GM12878 (cell line): ENCODE measurements around the gene IGSF22. TPM values are rescaled to one million over a fixed set of nuclear protein-coding genes. Genes with fewer than 3 reads are reported as not detected.

Experiments
- CREM ChIP-seq: IDR thresholded peaks from 2 replicates; pipeline ENCODE4 v1.6.1; 2014; ENCODE audit warnings: antibody characterized with exemption, low read depth
- IKZF1 ChIP-seq: fragments of 450-650 bp; conservative IDR thresholded peaks from 2 replicates; pipeline ENCODE4 v1.6.1; 2017; ENCODE audit warnings: antibody characterized with exemption, mild to moderate bottlenecking
- JUND ChIP-seq: IDR thresholded peaks from 2 replicates; pipeline ENCODE4 v1.6.1; 2012; ENCODE audit warnings: low read depth, mild to moderate bottlenecking, low read length, improper control_type of control experiment, moderate library complexity
- KDM1A ChIP-seq: fragments of 200-600 bp; sonication (generic); IDR thresholded peaks from 2 replicates; pipeline ENCODE4 v1.6.1; 2016; ENCODE audit warnings: borderline replicate concordance
- NFYA ChIP-seq: IDR thresholded peaks from 2 replicates; pipeline ENCODE4 v1.6.1; 2011; ENCODE audit warnings: low read depth, mild to moderate bottlenecking, low read length, improper control_type of control experiment, borderline replicate concordance
- NR2F1 ChIP-seq: fragments of 450-650 bp; conservative IDR thresholded peaks from 2 replicates; pipeline ENCODE4 v1.6.1; 2017; ENCODE audit warnings: mild to moderate bottlenecking
- POU2F2 ChIP-seq: IDR thresholded peaks from 3 replicates; pipeline ENCODE4 v1.6.1; 2011; ENCODE audit warnings: low read depth, mild to moderate bottlenecking, low read length, borderline replicate concordance
- RELB ChIP-seq: fragments of 450-650 bp; IDR thresholded peaks from 2 replicates; pipeline ENCODE4 v1.6.1; 2017; ENCODE audit warnings: low read depth, mild to moderate bottlenecking, moderate library complexity
- SUZ12 ChIP-seq: fragments of 200-600 bp; sonication (generic); IDR thresholded peaks from one replicate; pipeline ENCODE4 v1.6.1; 2018; ENCODE audit warnings: antibody characterized with exemption, mild to moderate bottlenecking; ENCODE audit not compliant: unreplicated experiment
- TCF12 ChIP-seq: IDR thresholded peaks from 2 replicates; pipeline ENCODE4 v1.6.1; 2011; ENCODE audit warnings: low read depth, mild to moderate bottlenecking, low read length
- YY1 ChIP-seq: IDR thresholded peaks from 2 replicates; pipeline ENCODE4 v1.6.1; 2011; ENCODE audit warnings: low read depth, mild to moderate bottlenecking, low read length
- polyA plus RNA-seq, 11 experiments: library from polyadenylated mRNA; depleted of rRNA in 4 of 11; unstranded in 6 of 11; stranded (reverse) in 5 of 11; fragments of >200 nt; fragmentation: Nextera tagmentation in 4 of 11; fragmentation: Illumina TruSeq in 1 of 11; extraction: Ambion mirVana in 4 of 11; extraction: Trizol in 1 of 11; gene quantifications; 1 replicate in 1 of 11; 2 replicates in 10 of 11; pipeline versions ENCODE4 v1.2.1 to v1.2.3, GENCODE V29; 2011 to 2016; ENCODE audit warnings: inconsistent platforms in 2 of 11, missing spikeins in 2 of 11, low read depth in 1 of 11
- total RNA-seq, 4 experiments: library from RNA; depleted of rRNA in 3 of 4; stranded (reverse); fragments of >200 nt in 3 of 4; fragmentation: Illumina TruSeq in 1 of 4; extraction: Trizol in 1 of 4; gene quantifications; 2 replicates each; pipeline versions ENCODE4 v1.2.1 to v1.2.3, GENCODE V29; 2013 to 2021
- TF ChIP-seq, protein P1 (sequence below): fragments of 450-650 bp; IDR thresholded peaks from 2 replicates; pipeline ENCODE4 v1.6.1; 2017; ENCODE audit warnings: antibody characterized with exemption, mild to moderate bottlenecking, moderate library complexity

The IGSF22 gene
- total and polyA plus RNA-seq, 10 of the 15 experiments (the other 5 are each of a cell fraction or from before 2014, with no cell fraction given), result 0.02 to 0.18 TPM; not detected in 8

- no peak for TF ChIP-seq RELB
- peak; percentile 31; the same call in 1 of the 2 replicates for TF ChIP-seq IKZF1
- TF ChIP-seq TCF12, result no peak
- 0 out of 2 replicates have a peak, but pooled peaks have one; percentile 14 for TF ChIP-seq YY1
- no peak for TF ChIP-seq SUZ12
- TF ChIP-seq NFYA, result no peak
- no peak for TF ChIP-seq KDM1A
- TF ChIP-seq, protein P1, sequence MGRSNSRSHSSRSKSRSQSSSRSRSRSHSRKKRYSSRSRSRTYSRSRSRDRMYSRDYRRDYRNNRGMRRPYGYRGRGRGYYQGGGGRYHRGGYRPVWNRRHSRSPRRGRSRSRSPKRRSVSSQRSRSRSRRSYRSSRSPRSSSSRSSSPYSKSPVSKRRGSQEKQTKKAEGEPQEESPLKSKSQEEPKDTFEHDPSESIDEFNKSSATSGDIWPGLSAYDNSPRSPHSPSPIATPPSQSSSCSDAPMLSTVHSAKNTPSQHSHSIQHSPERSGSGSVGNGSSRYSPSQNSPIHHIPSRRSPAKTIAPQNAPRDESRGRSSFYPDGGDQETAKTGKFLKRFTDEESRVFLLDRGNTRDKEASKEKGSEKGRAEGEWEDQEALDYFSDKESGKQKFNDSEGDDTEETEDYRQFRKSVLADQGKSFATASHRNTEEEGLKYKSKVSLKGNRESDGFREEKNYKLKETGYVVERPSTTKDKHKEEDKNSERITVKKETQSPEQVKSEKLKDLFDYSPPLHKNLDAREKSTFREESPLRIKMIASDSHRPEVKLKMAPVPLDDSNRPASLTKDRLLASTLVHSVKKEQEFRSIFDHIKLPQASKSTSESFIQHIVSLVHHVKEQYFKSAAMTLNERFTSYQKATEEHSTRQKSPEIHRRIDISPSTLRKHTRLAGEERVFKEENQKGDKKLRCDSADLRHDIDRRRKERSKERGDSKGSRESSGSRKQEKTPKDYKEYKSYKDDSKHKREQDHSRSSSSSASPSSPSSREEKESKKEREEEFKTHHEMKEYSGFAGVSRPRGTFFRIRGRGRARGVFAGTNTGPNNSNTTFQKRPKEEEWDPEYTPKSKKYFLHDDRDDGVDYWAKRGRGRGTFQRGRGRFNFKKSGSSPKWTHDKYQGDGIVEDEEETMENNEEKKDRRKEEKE, result no peak
- TF ChIP-seq CREM, result peak; percentile 54; the same call in 1 of the 2 replicates
- TF ChIP-seq NR2F1, result peak; percentile 54
- no peak for TF ChIP-seq JUND
- TF ChIP-seq POU2F2, result no peak
Measured at GRCh38 chr11:18698341-18699268, 27.4 kb downstream of the IGSF22 start, which contains the start of gene TMEM86A (continued).
